GM12891 (cell line): Measurements from ENCODE around the gene MORC1.

Experiments used
- DNase-seq: peaks from one replicate; pipeline ENCODE4 v3.0.0; 2011; ENCODE audit warnings: low spot score; ENCODE audit not compliant: insufficient read length
- FAIRE-seq: peaks from 2 replicates; lab custom pipeline; 2011; peaks lifted over from hg19 to GRCh38; lab: Jason Lieb, UNC
- PAX5 ChIP-seq: IDR thresholded peaks from 2 replicates; pipeline ENCODE4 v1.6.1; 2011; ENCODE audit warnings: low read length, moderate library complexity, mild to moderate bottlenecking; ENCODE audit not compliant: insufficient read depth, severe bottlenecking
- POLR2A ChIP-seq: IDR thresholded peaks from 2 replicates; pipeline ENCODE4 v1.6.1; 2011; ENCODE audit warnings: low read depth, low read length, control low read depth
- POLR2AphosphoS5 ChIP-seq: IDR thresholded peaks from 2 replicates; pipeline ENCODE4 v1.6.1; 2011; ENCODE audit warnings: low read depth, low read length, control low read depth
- POU2F2 ChIP-seq: IDR thresholded peaks from 2 replicates; pipeline ENCODE4 v1.6.1; 2011; ENCODE audit warnings: low read depth, mild to moderate bottlenecking, control low read depth, low read length, moderate library complexity
- SPI1 ChIP-seq: IDR thresholded peaks from 2 replicates; pipeline ENCODE4 v1.6.1; 2011; ENCODE audit warnings: low read depth, low read length, control low read depth
- TAF1 ChIP-seq: IDR thresholded peaks from 2 replicates; pipeline ENCODE4 v1.6.1; 2011; ENCODE audit warnings: low read depth, low read length, control low read depth

The MORC1 gene

DNA sequence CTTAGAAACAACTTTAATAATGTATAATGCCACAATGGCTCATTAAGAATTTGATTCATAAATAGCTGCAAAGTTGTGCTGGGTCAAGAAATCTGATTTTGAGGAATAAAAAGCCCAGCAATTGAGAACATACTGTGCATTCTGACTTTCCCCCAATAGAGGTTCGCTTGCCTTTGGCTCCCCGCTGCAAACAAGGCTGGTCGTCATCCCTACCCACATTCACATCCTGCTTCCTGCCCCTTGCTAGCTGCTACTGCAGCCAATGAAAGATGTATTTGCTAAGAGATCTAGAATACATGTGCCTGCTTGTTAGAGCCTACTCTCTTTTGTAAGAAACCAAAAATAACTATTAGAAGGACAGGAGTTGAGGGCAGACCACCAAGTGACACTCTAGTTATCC lies 112.5 kb downstream of the MORC1 start:
- no peak for DNase-seq

GRCh38 chr3:108998436-108998835 lies 119.5 kb downstream of the MORC1 start:
- no peak for FAIRE-seq
- TF ChIP-seq POLR2AphosphoS5 (no peak), PAX5 (no peak), TAF1 (no peak), SPI1 (no peak), POLR2A (no peak), POU2F2 (no peak)
- no peak for DNase-seq

More for the DNA sequence above, 112.5 kb downstream of the MORC1 start:
- TF ChIP-seq POU2F2 (no peak), PAX5 (no peak), TAF1 (no peak), POLR2AphosphoS5 (no peak), SPI1 (no peak), POLR2A (no peak)
- no peak for FAIRE-seq

- no peak for DNase-seq
- FAIRE-seq: no peak
- TF ChIP-seq TAF1: no peak
- no peak for TF ChIP-seq POLR2A
- TF ChIP-seq POU2F2: no peak
- no peak for TF ChIP-seq PAX5
- TF ChIP-seq SPI1: no peak
- TF ChIP-seq POLR2AphosphoS5: no peak
These were observed 132.1 kb downstream of the MORC1 start for GRCh38 chr3:108985844-108986243.

DNA sequence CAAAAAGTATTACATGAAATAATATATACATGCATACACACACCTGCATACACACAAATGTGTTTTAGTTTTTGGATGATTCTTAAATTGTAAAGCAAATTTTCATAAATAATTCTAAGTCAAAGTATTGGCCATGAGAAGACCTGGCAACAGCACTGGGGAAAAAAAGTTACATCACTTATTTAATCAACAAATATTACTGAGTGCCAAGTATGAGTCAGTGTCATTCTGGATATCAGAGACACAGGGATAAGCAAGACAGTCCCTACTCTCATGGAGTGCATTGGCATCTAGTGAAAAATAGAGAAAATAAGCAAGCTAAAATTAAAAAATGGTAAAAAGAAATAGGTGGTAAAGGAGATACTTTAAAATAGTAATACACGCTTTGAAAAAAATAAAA lies 134.9 kb downstream of the MORC1 start:
- TF ChIP-seq POLR2AphosphoS5 (no peak), TAF1 (no peak), SPI1 (no peak), PAX5 (no peak), POU2F2 (no peak), POLR2A (no peak)
- DNase-seq (no peak), FAIRE-seq (no peak)

DNA sequence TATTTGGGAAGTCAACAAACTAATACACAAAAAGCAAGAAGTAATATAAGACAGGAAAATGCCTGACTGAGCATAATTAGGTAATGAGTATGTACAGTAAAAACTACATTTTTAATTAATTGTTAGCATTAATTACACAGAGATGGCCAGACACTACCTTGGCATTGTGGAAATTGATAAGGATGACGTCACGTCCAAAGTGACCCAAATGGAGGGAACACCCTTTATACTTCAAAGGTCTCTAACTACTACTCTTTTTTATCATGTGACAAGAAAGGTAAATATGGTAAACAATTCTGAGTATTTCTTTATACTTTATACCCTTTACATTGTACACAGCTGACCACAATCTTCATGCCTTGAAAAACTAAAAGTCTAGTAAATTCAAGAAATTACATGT lies 141.9 kb downstream of the MORC1 start:
- FAIRE-seq: no peak

GRCh38 chr3:108973019-108973418 lies 144.9 kb downstream of the MORC1 start:
- no peak for TF ChIP-seq POLR2A
- no peak for TF ChIP-seq POLR2AphosphoS5
- no peak for TF ChIP-seq SPI1
- TF ChIP-seq POU2F2: no peak
- TF ChIP-seq TAF1: no peak
- no peak for TF ChIP-seq PAX5
- DNase-seq (no peak), FAIRE-seq (no peak)

More for the DNA sequence above, 141.9 kb downstream of the MORC1 start:
- TF ChIP-seq POLR2AphosphoS5: no peak
- no peak for TF ChIP-seq POU2F2
- DNase-seq: no peak

GRCh38 chr3:108972482-108972881 lies 145.5 kb downstream of the MORC1 start:
- FAIRE-seq (no peak), DNase-seq (no peak)
- TF ChIP-seq POLR2AphosphoS5 (no peak), TAF1 (no peak), PAX5 (no peak), SPI1 (no peak), POU2F2 (no peak), POLR2A (no peak)

DNA sequence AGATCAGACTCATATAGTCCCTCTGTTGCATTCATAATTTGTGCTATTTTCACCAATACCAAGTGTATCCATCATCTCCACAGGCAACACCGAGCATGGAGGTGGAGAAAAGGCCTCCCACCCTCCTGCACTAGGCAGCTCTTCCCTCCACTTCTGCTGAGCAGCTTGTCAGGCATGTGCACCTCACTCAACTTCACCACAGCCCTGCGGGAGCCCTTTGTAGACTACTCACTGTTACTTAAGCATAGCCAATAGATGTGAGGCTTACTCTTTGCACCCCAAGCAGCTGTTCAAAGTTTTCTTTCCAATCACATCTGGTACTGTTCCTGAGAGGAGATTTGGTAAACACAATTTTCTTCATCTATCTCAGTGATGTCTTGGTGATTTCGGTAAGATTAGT lies 147.4 kb downstream of the MORC1 start:
- FAIRE-seq (no peak), DNase-seq (no peak)
- TF ChIP-seq SPI1 (no peak), POLR2A (no peak), TAF1 (no peak), POLR2AphosphoS5 (no peak), POU2F2 (no peak), PAX5 (no peak)

- no peak for DNase-seq
- FAIRE-seq: no peak
- TF ChIP-seq TAF1 (no peak), POLR2A (no peak), PAX5 (no peak), POLR2AphosphoS5 (no peak), SPI1 (no peak), POU2F2 (no peak)
These were observed 151.2 kb downstream of the MORC1 start for GRCh38 chr3:108966773-108967172.

- TF ChIP-seq PAX5 (no peak), POLR2AphosphoS5 (no peak), POLR2A (no peak), SPI1 (no peak), TAF1 (no peak), POU2F2 (no peak)
- FAIRE-seq: no peak
- DNase-seq: no peak
These were observed 158.9 kb downstream of the MORC1 start for GRCh38 chr3:108959017-108959416.
